Hepatocyte (in vitro differentiated cells): ENCODE data around the gene KIRREL3. TPM values are rescaled to one million over a fixed set of nuclear protein-coding genes. Genes with fewer than 3 reads are reported as not detected.

Experiments used
- DNase-seq: peaks from one replicate; pipeline ENCODE4 v3.0.0-alpha.2; 2016; ENCODE audit warnings: low spot score
- H2AFZ ChIP-seq: fragments of 200-600 bp; sonication (generic); 2 replicates; pipeline ENCODE4 v1.6.0; 2016; ENCODE audit warnings: antibody characterized with exemption, mild to moderate bottlenecking
- H3K27ac ChIP-seq: fragments of 200-600 bp; sonication (generic); 2 replicates; pipeline ENCODE4 v1.5.1; 2016; ENCODE audit warnings: mild to moderate bottlenecking
- H3K27me3 ChIP-seq: fragments of 200-600 bp; sonication (generic); 2 replicates; pipeline ENCODE4 v1.6.1; 2016
- H3K36me3 ChIP-seq: fragments of 200-600 bp; sonication (generic); replicated peaks from 2 replicates; pipeline ENCODE4 v1.5.1; 2016; ENCODE audit warnings: low read depth; ENCODE audit not compliant: insufficient read depth
- H3K4me1 ChIP-seq: fragments of 200-600 bp; sonication (generic); 2 replicates; pipeline ENCODE4 v1.5.1; 2016; ENCODE audit warnings: mild to moderate bottlenecking, moderate library complexity; ENCODE audit not compliant: insufficient read depth
- H3K4me2 ChIP-seq: fragments of 200-600 bp; sonication (generic); 2 replicates; pipeline ENCODE4 v1.6.0; 2016
- H3K4me3 ChIP-seq: fragments of 200-600 bp; sonication (generic); 2 replicates; pipeline ENCODE4 v1.5.1; 2016; ENCODE audit warnings: mild to moderate bottlenecking
- H3K79me2 ChIP-seq: fragments of 200-600 bp; sonication (generic); 2 replicates; pipeline ENCODE4 v1.6.0; 2017; ENCODE audit warnings: mild to moderate bottlenecking
- H3K9me2 ChIP-seq: fragments of 200-600 bp; sonication (generic); replicated peaks from 2 replicates; pipeline ENCODE4 v1.6.0; 2017; ENCODE audit warnings: mild to moderate bottlenecking; ENCODE audit not compliant: insufficient read depth
- H3K9me3 ChIP-seq: fragments of 200-600 bp; sonication (generic); 2 replicates; pipeline ENCODE4 v1.5.1; 2016; ENCODE audit warnings: low read depth, mild to moderate bottlenecking
- H4K20me1 ChIP-seq: fragments of 200-600 bp; sonication (generic); 2 replicates; pipeline ENCODE4 v1.6.0; 2016; ENCODE audit warnings: mild to moderate bottlenecking; ENCODE audit not compliant: insufficient read depth, poor library complexity, severe bottlenecking
- EZH2 ChIP-seq: fragments of 200-600 bp; sonication (generic); IDR thresholded peaks from 2 replicates; pipeline ENCODE4 v1.6.1; 2016; ENCODE audit warnings: antibody characterized with exemption, mild to moderate bottlenecking, borderline replicate concordance
- EZH2phosphoT487 ChIP-seq: fragments of 200-600 bp; sonication (generic); IDR thresholded peaks from one replicate; pipeline ENCODE4 v1.6.1; 2018; ENCODE audit warnings: antibody characterized with exemption, mild to moderate bottlenecking, low read depth, moderate library complexity; ENCODE audit not compliant: unreplicated experiment, severe bottlenecking
- WGBS: methylation state at CpG from one replicate; pipeline ENCODE4 v1.1.6; 2016; ENCODE audit warnings: low lambda C conversion rate; ENCODE audit errors: missing lambda C conversion rate; 5-methylcytosine and 5-hydroxymethylcytosine counted together
- polyA plus RNA-seq: library from polyadenylated mRNA; unstranded; fragments of >200 nt; fragmentation: Nextera tagmentation; extraction: Ambion mirVana; gene quantifications from 2 replicates; pipeline ENCODE4 v1.2.1, GENCODE V29; 2016
- total RNA-seq: library from RNA; depleted of rRNA; stranded (reverse); fragments of >200 nt; gene quantifications from 2 replicates; pipeline ENCODE4 v1.2.3, GENCODE V29; 2014
- TF ChIP-seq, protein P1 (sequence below): fragments of 200-600 bp; sonication (generic); IDR thresholded peaks from 2 replicates; pipeline ENCODE4 v1.5.1; 2016; ENCODE audit warnings: antibody characterized with exemption, mild to moderate bottlenecking; ENCODE audit not compliant: poor library complexity

The KIRREL3 gene
- total and polyA plus RNA-seq, 2 experiments from 2014 or later, result 0.33 to 0.86 TPM

DNA sequence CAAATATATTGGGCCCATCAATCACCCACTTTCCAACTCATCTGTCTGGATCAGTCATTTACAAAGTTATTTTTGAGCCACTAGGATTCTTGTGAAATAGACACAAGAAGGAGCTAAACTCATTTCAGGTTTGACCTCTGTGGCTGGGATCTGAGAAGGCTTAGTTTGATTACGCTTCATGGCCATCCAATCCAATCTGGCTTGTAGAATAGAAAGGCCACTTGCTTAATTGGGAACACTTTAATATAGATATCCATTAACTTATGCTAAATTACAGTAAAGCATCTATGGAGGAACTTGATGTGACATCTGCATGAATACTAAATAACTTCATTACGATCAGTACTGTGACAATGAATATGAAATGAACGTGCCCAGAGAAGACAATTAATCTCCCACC is 360.9 kb downstream of the KIRREL3 start:
- Histone ChIP-seq H3K4me1 (no peaks in the 10 kb centered on the region), H3K9me2 (no peaks in the 10 kb centered on the region), H3K9me3 (no peaks in the 10 kb centered on the region), H3K36me3 (no peaks in the 10 kb centered on the region), H2AFZ (no peak overlapping the region), H3K79me2 (no peaks in the 10 kb centered on the region), H3K27me3 (peaks cover 7% of the 10 kb centered on the region), H4K20me1 (no peaks in the 10 kb centered on the region), H3K27ac (no peak overlapping the region), H3K4me2 (no peak overlapping the region), H3K4me3 (no peak overlapping the region)
- 92% methylated on average over 3 of the region's 3 CpGs for WGBS
- no peak for DNase-seq
- TF ChIP-seq EZH2phosphoT487 (no peak), EZH2 (no peak)
- TF ChIP-seq, protein P1, sequence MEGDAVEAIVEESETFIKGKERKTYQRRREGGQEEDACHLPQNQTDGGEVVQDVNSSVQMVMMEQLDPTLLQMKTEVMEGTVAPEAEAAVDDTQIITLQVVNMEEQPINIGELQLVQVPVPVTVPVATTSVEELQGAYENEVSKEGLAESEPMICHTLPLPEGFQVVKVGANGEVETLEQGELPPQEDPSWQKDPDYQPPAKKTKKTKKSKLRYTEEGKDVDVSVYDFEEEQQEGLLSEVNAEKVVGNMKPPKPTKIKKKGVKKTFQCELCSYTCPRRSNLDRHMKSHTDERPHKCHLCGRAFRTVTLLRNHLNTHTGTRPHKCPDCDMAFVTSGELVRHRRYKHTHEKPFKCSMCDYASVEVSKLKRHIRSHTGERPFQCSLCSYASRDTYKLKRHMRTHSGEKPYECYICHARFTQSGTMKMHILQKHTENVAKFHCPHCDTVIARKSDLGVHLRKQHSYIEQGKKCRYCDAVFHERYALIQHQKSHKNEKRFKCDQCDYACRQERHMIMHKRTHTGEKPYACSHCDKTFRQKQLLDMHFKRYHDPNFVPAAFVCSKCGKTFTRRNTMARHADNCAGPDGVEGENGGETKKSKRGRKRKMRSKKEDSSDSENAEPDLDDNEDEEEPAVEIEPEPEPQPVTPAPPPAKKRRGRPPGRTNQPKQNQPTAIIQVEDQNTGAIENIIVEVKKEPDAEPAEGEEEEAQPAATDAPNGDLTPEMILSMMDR, result no peak

DNA sequence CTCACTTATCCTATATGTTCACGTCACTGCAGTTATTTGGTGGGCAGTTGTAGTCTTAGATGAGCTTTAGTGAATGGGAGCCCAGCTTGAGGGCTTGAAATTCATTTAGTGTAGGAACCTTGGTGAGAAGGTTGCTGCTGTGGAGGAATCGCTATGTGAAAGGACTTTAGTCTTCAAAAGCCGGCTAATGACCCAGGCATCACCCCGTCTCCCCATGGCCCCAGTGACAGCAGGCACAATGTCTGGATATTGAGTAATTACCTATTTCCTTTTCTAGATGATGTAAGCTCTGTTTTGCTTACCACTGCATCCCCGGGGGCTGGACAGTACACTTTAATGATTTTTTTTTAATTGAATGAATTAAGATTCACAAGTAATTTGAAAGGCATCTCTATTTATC is 361.9 kb downstream of the KIRREL3 start:
- Histone ChIP-seq H3K27ac (no peak overlapping the region), H3K4me2 (no peak overlapping the region), H3K4me1 (no peaks in the 10 kb centered on the region), H2AFZ (no peak overlapping the region), H4K20me1 (no peaks in the 10 kb centered on the region), H3K27me3 (peaks cover 7% of the 10 kb centered on the region), H3K36me3 (no peaks in the 10 kb centered on the region), H3K9me2 (no peaks in the 10 kb centered on the region), H3K4me3 (no peak overlapping the region), H3K9me3 (no peaks in the 10 kb centered on the region), H3K79me2 (no peaks in the 10 kb centered on the region)
- WGBS, result 61% methylated on average over 5 of the region's 5 CpGs
- TF ChIP-seq, protein P1, result no peak
- TF ChIP-seq EZH2, result no peak
- TF ChIP-seq EZH2phosphoT487, result no peak
- DNase-seq, result no peak

GRCh38 chr11:126637795-126638175 is 362.8 kb downstream of the KIRREL3 start:
- Histone ChIP-seq H3K36me3 (no peaks in the 10 kb centered on the region), H3K79me2 (no peaks in the 10 kb centered on the region), H3K27ac (no peak overlapping the region), H3K4me3 (no peak overlapping the region), H3K9me3 (no peaks in the 10 kb centered on the region), H3K9me2 (no peaks in the 10 kb centered on the region), H4K20me1 (no peaks in the 10 kb centered on the region), H3K4me2 (no peak overlapping the region), H3K4me1 (no peaks in the 10 kb centered on the region), H2AFZ (no peak overlapping the region), H3K27me3 (peaks cover 7% of the 10 kb centered on the region)
- TF ChIP-seq EZH2phosphoT487, result no peak
- 87% methylated on average over 2 of the region's 2 CpGs for WGBS
- no peak for DNase-seq

DNA sequence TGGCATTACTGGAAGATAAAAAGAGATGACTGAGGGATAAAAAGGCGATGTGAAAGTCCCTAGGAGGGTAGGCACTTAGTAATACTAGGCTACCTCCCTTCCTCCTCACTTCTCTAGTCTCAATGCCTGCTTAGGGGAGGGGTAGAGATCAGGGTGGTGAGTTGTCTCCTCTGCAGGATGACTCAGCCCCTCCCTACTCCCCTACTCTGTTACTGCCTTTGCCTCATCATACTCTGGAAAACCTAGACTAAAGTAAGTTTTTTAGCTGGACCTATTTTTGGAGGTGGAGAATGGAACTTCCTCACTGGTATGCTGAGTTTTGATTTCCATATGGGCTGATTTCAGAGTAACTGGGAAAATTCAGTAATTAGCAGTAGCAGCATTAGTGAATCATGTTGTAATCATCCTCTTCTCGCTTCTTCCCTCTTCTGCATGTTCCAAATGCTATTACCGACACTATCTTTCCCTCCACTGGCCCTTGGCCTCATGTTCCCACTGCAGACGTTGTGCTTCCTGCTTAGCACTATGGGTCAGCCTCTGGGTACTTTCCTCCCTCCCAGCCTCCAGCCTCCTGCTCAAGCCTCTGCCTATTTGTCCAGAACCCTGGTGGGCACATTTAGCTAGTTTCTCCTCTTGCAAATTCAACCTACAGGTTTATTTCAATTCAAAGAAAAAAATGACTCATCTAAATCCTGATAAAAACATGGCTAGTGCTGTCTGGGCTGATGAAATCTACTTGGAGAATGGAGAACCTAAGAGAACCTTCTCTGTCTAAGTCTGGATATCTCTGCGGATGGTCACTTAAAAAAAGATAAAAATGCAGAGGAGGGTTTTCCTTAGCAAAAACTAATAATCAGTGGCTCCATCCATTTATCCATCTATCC is 363.4 kb downstream of the KIRREL3 start:
- no peaks in the 10 kb centered on the region for H3K79me2 ChIP-seq
- H3K9me3 ChIP-seq, result no peaks in the 10 kb centered on the region
- H3K9me2 ChIP-seq, result no peaks in the 10 kb centered on the region
- no peak for TF ChIP-seq EZH2phosphoT487
- TF ChIP-seq EZH2, result no peak
- TF ChIP-seq, protein P1, result no peak
- no peak overlapping the region for H3K27ac ChIP-seq
- H3K4me3 ChIP-seq, result no peak overlapping the region
- H3K27me3 ChIP-seq, result peaks cover 7% of the 10 kb centered on the region
- no peaks in the 10 kb centered on the region for H4K20me1 ChIP-seq
- H3K36me3 ChIP-seq, result no peaks in the 10 kb centered on the region
- H2AFZ ChIP-seq, result no peak overlapping the region
- H3K4me2 ChIP-seq, result no peak overlapping the region
- DNase-seq, result no peak
- WGBS, result 80% methylated on average over 5 of the region's 5 CpGs
- H3K4me1 ChIP-seq, result no peaks in the 10 kb centered on the region
